Smooth muscle cell (in vitro differentiated cells): ENCODE data around the gene PLEKHB1. TPM values are rescaled to one million over a fixed set of nuclear protein-coding genes. Genes with fewer than 3 reads are reported as not detected.

Experiments
- DNase-seq: peaks from one replicate; lab custom pipeline; 2025; ENCODE audit not compliant: unreplicated experiment; lab: John Stamatoyannopoulos, UW
- H2AFZ ChIP-seq: fragments of 200-600 bp; sonication (generic); 2 replicates; pipeline ENCODE4 v1.6.0; 2016; ENCODE audit warnings: antibody characterized with exemption, low read depth, mild to moderate bottlenecking
- H3F3A ChIP-seq: fragments of 200-600 bp; sonication (generic); 2 replicates; pipeline ENCODE4 v1.6.0; 2017; ENCODE audit warnings: antibody characterized with exemption, low read depth
- H3K27ac ChIP-seq: fragments of 200-600 bp; sonication (generic); 2 replicates; pipeline ENCODE4 v1.5.1; 2016; ENCODE audit warnings: low read depth, mild to moderate bottlenecking
- H3K27me3 ChIP-seq: fragments of 200-600 bp; sonication (generic); 2 replicates; pipeline ENCODE4 v1.6.1; 2016; ENCODE audit warnings: low read depth, mild to moderate bottlenecking
- H3K36me3 ChIP-seq: fragments of 200-600 bp; sonication (generic); 2 replicates; pipeline ENCODE4 v1.5.1; 2016; ENCODE audit warnings: low read depth
- H3K4me1 ChIP-seq: fragments of 200-600 bp; sonication (generic); 2 replicates; pipeline ENCODE4 v1.5.1; 2016; ENCODE audit warnings: low read depth
- H3K4me2 ChIP-seq: fragments of 200-600 bp; sonication (generic); 2 replicates; pipeline ENCODE4 v1.6.0; 2016; ENCODE audit warnings: mild to moderate bottlenecking
- H3K4me3 ChIP-seq: fragments of 200-600 bp; sonication (generic); 2 replicates; pipeline ENCODE4 v1.5.1; 2016; ENCODE audit warnings: mild to moderate bottlenecking
- H3K79me2 ChIP-seq: fragments of 200-600 bp; sonication (generic); 2 replicates; pipeline ENCODE4 v1.6.0; 2016; ENCODE audit warnings: low read depth, mild to moderate bottlenecking
- H3K9ac ChIP-seq: fragments of 200-600 bp; sonication (generic); 2 replicates; pipeline ENCODE4 v1.6.0; 2016; ENCODE audit warnings: low read depth
- H3K9me3 ChIP-seq: fragments of 200-600 bp; sonication (generic); replicated peaks from 2 replicates; pipeline ENCODE4 v1.5.1; 2016; ENCODE audit warnings: low read depth
- H4K20me1 ChIP-seq: fragments of 200-600 bp; sonication (generic); 2 replicates; pipeline ENCODE4 v1.6.0; 2016; ENCODE audit warnings: low read depth
- CTCF ChIP-seq: fragments of 200-600 bp; sonication (generic); IDR thresholded peaks from 2 replicates; pipeline ENCODE4 v1.5.1; 2017; ENCODE audit warnings: borderline replicate concordance, mild to moderate bottlenecking, antibody characterized with exemption; ENCODE audit not compliant: insufficient read depth, poor library complexity, severe bottlenecking
- WGBS: methylation state at CpG from one replicate; pipeline ENCODE4 v1.1.7; 2016; ENCODE audit warnings: low lambda C conversion rate; 5-methylcytosine and 5-hydroxymethylcytosine counted together
- polyA plus RNA-seq: library from polyadenylated mRNA; unstranded; fragments of >200 nt; fragmentation: Nextera tagmentation; extraction: Ambion mirVana; gene quantifications from 2 replicates; pipeline ENCODE4 v1.2.1, GENCODE V29; 2016
- total RNA-seq: library from RNA; depleted of rRNA; stranded (reverse); fragments of >200 nt; gene quantifications from 2 replicates; pipeline ENCODE4 v1.2.3, GENCODE V29; 2014

Gene PLEKHB1
- total and polyA plus RNA-seq, 2 experiments from 2014 or later = 0.22 to 2.5 TPM

DNA sequence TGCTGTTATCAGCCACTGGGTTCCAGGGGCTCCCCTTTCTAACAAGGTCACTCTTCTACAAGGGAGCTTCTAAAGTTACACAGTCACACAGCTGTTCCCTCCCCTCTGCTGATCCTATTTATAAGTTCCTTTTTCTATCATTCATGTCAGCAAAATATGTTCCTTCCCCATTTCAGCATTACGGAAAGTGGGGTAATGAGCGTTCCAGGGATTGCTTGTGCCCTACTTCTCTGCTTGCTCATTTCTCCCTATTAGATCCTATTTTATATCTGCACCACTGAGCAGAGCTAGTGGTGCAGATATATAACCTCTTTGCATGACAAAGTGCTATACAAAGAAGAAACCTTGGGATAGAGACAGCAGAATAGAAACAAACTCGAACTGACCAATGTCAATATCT lies 22.7 kb upstream of the PLEKHB1 start:
- no peak for TF ChIP-seq CTCF
- Histone ChIP-seq H3K4me3 (no peak overlapping the region), H2AFZ (no peak overlapping the region), H3K36me3 (no peaks in the 10 kb centered on the region), H3F3A (no peaks in the 10 kb centered on the region), H3K79me2 (no peaks in the 10 kb centered on the region), H3K4me2 (no peak overlapping the region), H3K9me3 (no peaks in the 10 kb centered on the region), H3K27ac (no peak overlapping the region), H3K27me3 (no peaks in the 10 kb centered on the region), H3K9ac (no peak overlapping the region), H4K20me1 (no peaks in the 10 kb centered on the region), H3K4me1 (no peaks in the 10 kb centered on the region)
- DNase-seq = no peak
- 94% methylated on average over 3 of the region's 3 CpGs for WGBS

- 36% methylated on average over 19 of the region's 19 CpGs for WGBS
- Histone ChIP-seq H3K79me2 (no peaks in the 10 kb centered on the region), H4K20me1 (no peaks in the 10 kb centered on the region), H3K4me1 (no peaks in the 10 kb centered on the region), H3K9me3 (no peaks in the 10 kb centered on the region), H3K9ac (no peak overlapping the region), H3F3A (no peaks in the 10 kb centered on the region), H3K4me3 (peak overlapping the region; percentile 12), H3K27ac (no peak overlapping the region), H3K4me2 (peak overlapping the region; percentile 72), H3K27me3 (no peaks in the 10 kb centered on the region), H2AFZ (peak overlapping the region; percentile 49), H3K36me3 (no peaks in the 10 kb centered on the region)
- DNase-seq = peak; percentile 11
- TF ChIP-seq CTCF = peak; percentile 88
Observed at GRCh38 chr11:73625696-73626318, 20.6 kb upstream of the PLEKHB1 start.

- no peak overlapping the region for H2AFZ ChIP-seq
- no peaks in the 10 kb centered on the region for H3F3A ChIP-seq
- H3K9ac ChIP-seq = no peak overlapping the region
- no peaks in the 10 kb centered on the region for H3K36me3 ChIP-seq
- no peaks in the 10 kb centered on the region for H3K9me3 ChIP-seq
- H3K4me3 ChIP-seq = no peak overlapping the region
- no peak overlapping the region for H3K27ac ChIP-seq
- no peak for DNase-seq
- TF ChIP-seq CTCF = no peak
- no peaks in the 10 kb centered on the region for H3K4me1 ChIP-seq
- no peak overlapping the region for H3K4me2 ChIP-seq
- no peaks in the 10 kb centered on the region for H3K27me3 ChIP-seq
- 90% methylated on average over 7 of the region's 7 CpGs for WGBS
- no peaks in the 10 kb centered on the region for H3K79me2 ChIP-seq
- H4K20me1 ChIP-seq = no peaks in the 10 kb centered on the region
Observed at GRCh38 chr11:73629907-73630306, 16.5 kb upstream of the PLEKHB1 start.

DNA sequence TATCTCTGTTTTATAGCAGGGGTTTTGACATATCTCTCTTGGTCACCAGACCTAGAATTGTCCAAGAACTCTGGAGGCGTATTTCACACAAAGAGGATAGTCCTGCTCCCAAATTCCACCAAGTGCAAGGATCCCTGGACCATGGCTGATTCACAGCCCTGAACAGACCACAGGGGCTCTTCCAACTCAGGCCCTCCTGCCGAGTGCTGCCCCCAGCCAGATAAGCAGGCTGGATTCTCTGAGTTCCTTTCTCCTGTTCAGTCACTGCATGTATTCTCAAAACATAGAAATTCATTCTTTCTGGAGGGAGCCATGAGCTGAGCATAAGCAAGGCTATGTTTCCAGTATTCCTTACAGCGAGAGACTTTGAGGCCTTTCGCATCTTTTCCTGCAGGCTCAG lies 13.4 kb upstream of the PLEKHB1 start:
- TF ChIP-seq CTCF = no peak
- Histone ChIP-seq H4K20me1 (no peaks in the 10 kb centered on the region), H3K4me2 (no peak overlapping the region), H3K9ac (no peak overlapping the region), H3F3A (no peaks in the 10 kb centered on the region), H2AFZ (no peak overlapping the region), H3K9me3 (no peaks in the 10 kb centered on the region), H3K4me1 (no peaks in the 10 kb centered on the region), H3K27me3 (no peaks in the 10 kb centered on the region), H3K4me3 (no peak overlapping the region), H3K27ac (no peak overlapping the region), H3K79me2 (no peaks in the 10 kb centered on the region), H3K36me3 (no peaks in the 10 kb centered on the region)
- WGBS = 81% methylated on average over 4 of the region's 4 CpGs
- no peak for DNase-seq
